ENCODE measurements around the gene HSPA6.
A peak's percentile ranks its signal among the peaks of the same experiment; 100 is the strongest.

GRCh38 chr1:161484613-161485012 lies 39.7 kb upstream of the HSPA6 start:
- TF ChIP-seq, protein P1, sequence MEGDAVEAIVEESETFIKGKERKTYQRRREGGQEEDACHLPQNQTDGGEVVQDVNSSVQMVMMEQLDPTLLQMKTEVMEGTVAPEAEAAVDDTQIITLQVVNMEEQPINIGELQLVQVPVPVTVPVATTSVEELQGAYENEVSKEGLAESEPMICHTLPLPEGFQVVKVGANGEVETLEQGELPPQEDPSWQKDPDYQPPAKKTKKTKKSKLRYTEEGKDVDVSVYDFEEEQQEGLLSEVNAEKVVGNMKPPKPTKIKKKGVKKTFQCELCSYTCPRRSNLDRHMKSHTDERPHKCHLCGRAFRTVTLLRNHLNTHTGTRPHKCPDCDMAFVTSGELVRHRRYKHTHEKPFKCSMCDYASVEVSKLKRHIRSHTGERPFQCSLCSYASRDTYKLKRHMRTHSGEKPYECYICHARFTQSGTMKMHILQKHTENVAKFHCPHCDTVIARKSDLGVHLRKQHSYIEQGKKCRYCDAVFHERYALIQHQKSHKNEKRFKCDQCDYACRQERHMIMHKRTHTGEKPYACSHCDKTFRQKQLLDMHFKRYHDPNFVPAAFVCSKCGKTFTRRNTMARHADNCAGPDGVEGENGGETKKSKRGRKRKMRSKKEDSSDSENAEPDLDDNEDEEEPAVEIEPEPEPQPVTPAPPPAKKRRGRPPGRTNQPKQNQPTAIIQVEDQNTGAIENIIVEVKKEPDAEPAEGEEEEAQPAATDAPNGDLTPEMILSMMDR (optimal IDR thresholded peaks at IDR 0.05 in 1 of 3, IDR thresholded peaks at IDR 0.05 in 1 of 3, conservative IDR thresholded peaks at IDR 0.05 in 1 of 3; ENCODE audit: extremely low read depth in 1 of 3, insufficient read depth in 2 of 3, low read length in 3 of 3), result peak in 2 of 3 experiments; percentile 15 to 38
- TF ChIP-seq EZH2 (IDR thresholded peaks at IDR 0.05; ENCODE audit: low read length), result no peak
